B cell (primary cell): ENCODE results near the gene IL1RL2. TPM values are rescaled to one million over a fixed set of nuclear protein-coding genes. Genes with fewer than 3 reads are reported as not detected.

Source experiments
- ATAC-seq: fragments of 200-7000 bp; cut with Tn5 transposase; one replicate; pipeline ENCODE4 v1.10.0; 2021; ENCODE audit warnings: low read depth, mild to moderate bottlenecking, moderate number of reproducible peaks, moderate library complexity
- CTCF ChIA-PET: fragments of 350-600 bp; sonication (Branson Sonifier 250); formaldehyde crosslinking; loops from one replicate; lab custom pipeline; 2021; ENCODE audit warnings: antibody characterized with exemption, inconsistent platforms; lab: Charles Lee
- POLR2A ChIA-PET: fragments of 350-600 bp; sonication (Branson Sonifier 250); formaldehyde crosslinking; loops from one replicate; lab custom pipeline; 2021; ENCODE audit warnings: antibody characterized with exemption; lab: Charles Lee
- DNase-seq: peaks from one replicate; pipeline ENCODE4 v3.0.0; 2013
- H2AFZ ChIP-seq: 2 replicates; pipeline ENCODE4 v1.6.1; 2012; ENCODE audit warnings: mild to moderate bottlenecking, low read depth, low read length; ENCODE audit not compliant: insufficient read depth, poor library complexity, severe bottlenecking
- H3K27ac ChIP-seq, 2 donors: 1 replicate in 1 of 2; 2 replicates in 1 of 2; pipeline ENCODE4 v1.5.1; 2012 to 2013; ENCODE audit warnings: low read length in 2 of 2, mild to moderate bottlenecking in 2 of 2, moderate library complexity in 1 of 2
- H3K27me3 ChIP-seq, 4 experiments: fragments of 200-600 bp in 1 of 4; sonication (generic) in 1 of 4; replicated peaks in 1 of 4; 1 replicate in 2 of 4; 2 replicates in 2 of 4; pipeline versions ENCODE4 v1.6.1 to v1.7.0; 2013 to 2016; ENCODE audit warnings: low read length in 3 of 4, mild to moderate bottlenecking in 2 of 4, mixed read lengths in 1 of 4, moderate library complexity in 1 of 4; ENCODE audit not compliant: insufficient read depth in 4 of 4, control insufficient read depth in 3 of 4; ENCODE audit errors: control extremely low read depth in 1 of 4
- H3K36me3 ChIP-seq, 2 experiments: replicated peaks in 1 of 2; 1 replicate in 1 of 2; 2 replicates in 1 of 2; pipeline versions ENCODE4 v1.6.1 to v1.7.1; 2013; ENCODE audit warnings: low read length in 1 of 2; ENCODE audit not compliant: insufficient read depth in 2 of 2, control insufficient read depth in 1 of 2; ENCODE audit errors: control extremely low read depth in 1 of 2, extremely low read depth in 1 of 2
- H3K4me1 ChIP-seq, 2 donors: fragments of 200-600 bp in 1 of 2; sonication (generic) in 1 of 2; 1 replicate in 1 of 2; 2 replicates in 1 of 2; pipeline versions ENCODE4 v1.5.1 to v1.6.1; 2013 to 2017; ENCODE audit warnings: low read length in 2 of 2; ENCODE audit not compliant: control insufficient read depth in 2 of 2, insufficient read depth in 2 of 2
- H3K4me2 ChIP-seq: replicated peaks from 2 replicates; pipeline ENCODE3; 2012; ENCODE audit warnings: mild to moderate bottlenecking, low read depth, low read length; ENCODE audit not compliant: poor library complexity, severe bottlenecking
- H3K4me3 ChIP-seq, 5 experiments: fragments of 200-600 bp in 1 of 5; sonication (generic) in 1 of 5; 1 replicate in 3 of 5; 2 replicates in 2 of 5; pipeline versions ENCODE4 v1.5.1 to v1.7.0; 2011 to 2016; ENCODE audit warnings: low read length in 4 of 5, mild to moderate bottlenecking in 4 of 5, low read depth in 2 of 5, control low read depth in 1 of 5, moderate library complexity in 1 of 5; ENCODE audit not compliant: insufficient read depth in 1 of 5; ENCODE audit errors: control extremely low read depth in 1 of 5, extremely low read depth in 1 of 5
- H3K79me2 ChIP-seq: fragments of 200-600 bp; sonication (generic); one replicate; pipeline ENCODE4 v1.6.0; 2016; ENCODE audit warnings: low read length; ENCODE audit not compliant: control insufficient read depth, insufficient read depth
- H3K9ac ChIP-seq: fragments of 200-600 bp; sonication (generic); 2 replicates; pipeline ENCODE4 v1.6.1; 2017; ENCODE audit warnings: mild to moderate bottlenecking, low read length, moderate library complexity
- H3K9me3 ChIP-seq, 3 donors: one replicate each; pipeline versions ENCODE4 v1.6.1 to v1.7.1; 2013; ENCODE audit warnings: low read length in 2 of 3; ENCODE audit not compliant: control insufficient read depth in 2 of 3, insufficient read depth in 1 of 3; ENCODE audit errors: control extremely low read depth in 1 of 3
- H4K20me1 ChIP-seq: 2 replicates; pipeline ENCODE4 v1.6.0; 2012; ENCODE audit warnings: mild to moderate bottlenecking, low read length; ENCODE audit not compliant: insufficient read depth, control insufficient read depth, poor library complexity, severe bottlenecking
- H3K27ac Mint-ChIP-seq: one replicate; pipeline ENCODE4 v1.8.0; 2021; ENCODE audit warnings: mixed read lengths
- H3K27me3 Mint-ChIP-seq: one replicate; pipeline ENCODE4 v1.8.0; 2021; ENCODE audit warnings: mixed read lengths
- H3K4me1 Mint-ChIP-seq: one replicate; pipeline ENCODE4 v1.8.0; 2021; ENCODE audit warnings: mixed read lengths
- H3K4me3 Mint-ChIP-seq: one replicate; pipeline ENCODE4 v1.8.0; 2021; ENCODE audit warnings: mixed read lengths
- H3K9me3 Mint-ChIP-seq: one replicate; pipeline ENCODE4 v1.8.0; 2022; ENCODE audit warnings: mixed read lengths; ENCODE audit not compliant: insufficient read depth
- CTCF ChIP-seq: fragments of 200-600 bp; IDR thresholded peaks from one replicate; pipeline ENCODE4 v1.8.0; 2022; ENCODE audit warnings: antibody characterized with exemption, mild to moderate bottlenecking
- EZH2 ChIP-seq: IDR thresholded peaks from 2 replicates; pipeline ENCODE4 v1.6.1; 2012; ENCODE audit warnings: borderline replicate concordance, low read depth, mild to moderate bottlenecking, moderate library complexity, low read length; ENCODE audit not compliant: insufficient read depth, poor library complexity, severe bottlenecking
- WGBS: methylation state at CpG from one replicate; pipeline ENCODE4 v1.1.5; 2013; ENCODE audit warnings: missing lambda C conversion rate; ENCODE audit not compliant: insufficient coverage; 5-methylcytosine and 5-hydroxymethylcytosine counted together
- intact Hi-C: fragments of 100-400 bp; cut with micrococcal nuclease; formaldehyde crosslinking; loops from one replicate; pipeline ENCODE4 v1.10.0; 2022
- polyA plus RNA-seq: library from polyadenylated mRNA; depleted of rRNA; stranded (reverse); fragments of >200 nt; gene quantifications from 2 replicates; pipeline ENCODE4 v1.2.3, GENCODE V29; 2012
- total RNA-seq, 2 donors: library from RNA; stranded (reverse); fragments of 120-200 nt in 1 of 2; gene quantifications; 1 replicate in 1 of 2; 2 replicates in 1 of 2; pipeline versions ENCODE4 v1.2.3 to v1.2.4, GENCODE V29; 2013 to 2022

The IL1RL2 gene
- total and polyA plus RNA-seq, 2 donors (not counting 1 experiment from before 2014, with no cell fraction given) = not detected

GRCh38 chr2:102284611-102285010 lies 97.8 kb downstream of the IL1RL2 start:
- no peaks in the 10 kb centered on the region for H3K27me3 Mint-ChIP-seq
- no peak overlapping the region for H3K27ac Mint-ChIP-seq
- intact Hi-C loops = no loop called here
- WGBS = 80% methylated on average over 1 of the region's 3 CpGs
- Histone ChIP-seq H3K9me3 (no peaks in the 10 kb centered on the region), H3K27me3 (no peaks in the 10 kb centered on the region), H3K79me2 (no peaks in the 10 kb centered on the region), H3K36me3 (no peaks in the 10 kb centered on the region), H3K27ac (no peak overlapping the region), H2AFZ (no peak overlapping the region), H3K9ac (no peak overlapping the region), H4K20me1 (no peaks in the 10 kb centered on the region), H3K4me2 (no peak overlapping the region), H3K4me1 (no peaks in the 10 kb centered on the region), H3K4me3 (no peak overlapping the region)
- ChIA-PET POLR2A (no interaction called here), CTCF (no interaction called here)
- DNase-seq (no peak), ATAC-seq (no peak)
- no peaks in the 10 kb centered on the region for H3K9me3 Mint-ChIP-seq
- no peak for TF ChIP-seq EZH2
- H3K4me1 Mint-ChIP-seq = no peaks in the 10 kb centered on the region
- no peak overlapping the region for H3K4me3 Mint-ChIP-seq

- H3K79me2 ChIP-seq = no peaks in the 10 kb centered on the region
- H3K27me3 ChIP-seq = peaks cover 0 to 2% (median 0%) of the 10 kb centered on the region in 4 experiments
- ChIA-PET CTCF (no interaction called here), POLR2A (no interaction called here)
- no peaks in the 10 kb centered on the region for H3K36me3 ChIP-seq
- no peak overlapping the region for H3K27ac Mint-ChIP-seq
- TF ChIP-seq EZH2 (no peak), CTCF (no peak)
- no peak overlapping the region for H3K4me3 ChIP-seq
- H4K20me1 ChIP-seq = no peaks in the 10 kb centered on the region
- H3K9ac ChIP-seq = no peak overlapping the region
- no peaks in the 10 kb centered on the region for H3K4me1 Mint-ChIP-seq
- H3K9me3 ChIP-seq = no peaks in the 10 kb centered on the region
- no peak overlapping the region for H3K27ac ChIP-seq
- no peaks in the 10 kb centered on the region for H3K4me1 ChIP-seq
- no CpG with 5 or more reads among the region's 2 CpGs for WGBS
- H3K4me3 Mint-ChIP-seq = no peak overlapping the region
- no peak overlapping the region for H3K4me2 ChIP-seq
- no peak for ATAC-seq
- intact Hi-C loops = no loop called here
- H2AFZ ChIP-seq = no peak overlapping the region
- H3K27me3 Mint-ChIP-seq = no peaks in the 10 kb centered on the region
- no peak for DNase-seq
- no peaks in the 10 kb centered on the region for H3K9me3 Mint-ChIP-seq
These were observed 98.5 kb downstream of the IL1RL2 start for GRCh38 chr2:102285368-102285767.
